Activated naive CD4-positive, alpha-beta T cell treated with anti-CD3 and anti-CD28 coated beads for 36 hours (primary cell): ENCODE results near the gene SENP2. TPM values are rescaled to one million over a fixed set of nuclear protein-coding genes. Genes with fewer than 3 reads are reported as not detected.
"Not testable (repeated sequence)": the region's sequence is repeated elsewhere in the genome, so short reads cannot be mapped to it uniquely, and the experiment has no call there.

Experiments
- CTCF ChIA-PET: fragments of 350-600 bp; sonication (Branson Sonifier 250); formaldehyde crosslinking; loops from one replicate; lab custom pipeline; 2021; ENCODE audit warnings: antibody characterized with exemption; lab: Charles Lee
- DNase-seq: peaks from one replicate; pipeline ENCODE4 v3.0.0-alpha.2; 2020
- H3K27ac Mint-ChIP-seq: one replicate; pipeline ENCODE4 v1.8.0; 2021; ENCODE audit warnings: mild to moderate bottlenecking, mixed read lengths
- H3K27me3 Mint-ChIP-seq: one replicate; pipeline ENCODE4 v1.8.0; 2021; ENCODE audit warnings: low read depth, mixed read lengths
- H3K36me3 Mint-ChIP-seq: one replicate; pipeline ENCODE4 v1.8.0; 2021; ENCODE audit warnings: low read depth, mixed read lengths
- H3K4me1 Mint-ChIP-seq: one replicate; pipeline ENCODE4 v1.8.0; 2021; ENCODE audit warnings: low read depth, mixed read lengths
- H3K4me3 Mint-ChIP-seq: one replicate; pipeline ENCODE4 v1.8.0; 2021; ENCODE audit warnings: mild to moderate bottlenecking, moderate library complexity, mixed read lengths
- H3K9me3 Mint-ChIP-seq: one replicate; pipeline ENCODE4 v1.8.0; 2021; ENCODE audit warnings: mixed read lengths
- intact Hi-C: fragments of 100-400 bp; cut with micrococcal nuclease; formaldehyde crosslinking; loops from one replicate; pipeline ENCODE4 v1.15.1; 2023
- total RNA-seq, 2 experiments: library from RNA; stranded (reverse); gene quantifications; one replicate each; pipeline ENCODE4 v1.2.3, GENCODE V29; 2021

The SENP2 gene
- total RNA-seq, 2 experiments from 2014 or later = 19.4 to 25.0 TPM

- Mint-ChIP-seq H3K27ac (no peak overlapping the region), H3K4me1 (no peaks in the 10 kb centered on the region), H3K4me3 (no peak overlapping the region), H3K9me3 (no peaks in the 10 kb centered on the region), H3K36me3 (no peaks in the 10 kb centered on the region), H3K27me3 (no peaks in the 10 kb centered on the region)
- intact Hi-C loops = no loop called here
- no peak for DNase-seq
- CTCF ChIA-PET = interaction anchor here (0.6 to 1.0 kb wide), 2 partner anchors 10 to 1495 kb away, joined by 3 to 4 read pairs; no protein-coding TSS in a partner anchor
Observed at GRCh38 chr3:185653949-185654757, 68.1 kb downstream of the SENP2 start.

- Mint-ChIP-seq H3K27ac (no peak overlapping the region), H3K9me3 (no peaks in the 10 kb centered on the region), H3K36me3 (no peaks in the 10 kb centered on the region), H3K4me1 (no peaks in the 10 kb centered on the region), H3K27me3 (no peaks in the 10 kb centered on the region), H3K4me3 (no peak overlapping the region)
- DNase-seq = no peak
- intact Hi-C loops = no loop called here
- CTCF ChIA-PET = no interaction called here
Observed at GRCh38 chr3:185654758-185655145, 68.7 kb downstream of the SENP2 start.

GRCh38 chr3:185655426-185656320, 69.6 kb downstream of the SENP2 start:
- CTCF ChIA-PET = interaction anchor here (0.7 to 0.9 kb wide), 2 partner anchors 81 to 113 kb away, joined by 3 read pairs; no protein-coding TSS in a partner anchor
- intact Hi-C loops = no loop called here
- Mint-ChIP-seq H3K9me3 (no peaks in the 10 kb centered on the region), H3K4me1 (no peaks in the 10 kb centered on the region), H3K4me3 (no peak overlapping the region), H3K36me3 (no peaks in the 10 kb centered on the region), H3K27me3 (no peaks in the 10 kb centered on the region), H3K27ac (no peak overlapping the region)
- DNase-seq = no peak

GRCh38 chr3:185656321-185656840, 70.3 kb downstream of the SENP2 start:
- no peak for DNase-seq
- CTCF ChIA-PET = interaction anchor here (0.7 to 0.9 kb wide), 2 partner anchors 82 to 112 kb away, joined by 3 read pairs; no protein-coding TSS in a partner anchor
- H3K27me3 Mint-ChIP-seq = no peaks in the 10 kb centered on the region
- no peak overlapping the region for H3K27ac Mint-ChIP-seq
- H3K9me3 Mint-ChIP-seq = no peaks in the 10 kb centered on the region
- intact Hi-C loops = no loop called here
- no peak overlapping the region for H3K4me3 Mint-ChIP-seq
- no peaks in the 10 kb centered on the region for H3K36me3 Mint-ChIP-seq
- H3K4me1 Mint-ChIP-seq = no peaks in the 10 kb centered on the region

GRCh38 chr3:185657211-185657610, 71.1 kb downstream of the SENP2 start:
- H3K4me3 Mint-ChIP-seq = no peak overlapping the region
- CTCF ChIA-PET = no interaction called here
- no peak for DNase-seq
- H3K27me3 Mint-ChIP-seq = peaks cover 4% of the 10 kb centered on the region
- intact Hi-C loops = no loop called here
- H3K27ac Mint-ChIP-seq = no peak overlapping the region
- no peaks in the 10 kb centered on the region for H3K4me1 Mint-ChIP-seq
- no peaks in the 10 kb centered on the region for H3K36me3 Mint-ChIP-seq
- H3K9me3 Mint-ChIP-seq = no peaks in the 10 kb centered on the region

- CTCF ChIA-PET = interaction anchor here (0.7 to 6.0 kb wide), 3 partner anchors 88 to 212 kb away, joined by 4 to 91 read pairs (median 11); no protein-coding TSS in a partner anchor
Observed at GRCh38 chr3:185657691-185658503, 71.8 kb downstream of the SENP2 start.

GRCh38 chr3:185658504-185658912, 72.4 kb downstream of the SENP2 start:
- Mint-ChIP-seq H3K27me3 (peaks cover 4% of the 10 kb centered on the region), H3K9me3 (no peaks in the 10 kb centered on the region), H3K27ac (no peak overlapping the region), H3K4me3 (no peak overlapping the region), H3K4me1 (no peaks in the 10 kb centered on the region), H3K36me3 (no peaks in the 10 kb centered on the region)
- CTCF ChIA-PET = interaction anchor here (0.7 to 6.0 kb wide), 6 partner anchors 88 to 958 kb away, joined by 3 to 91 read pairs (median 8); no protein-coding TSS in a partner anchor
- intact Hi-C loops = no loop called here
- DNase-seq = no peak

More at GRCh38 chr3:185657691-185658503, 71.8 kb downstream of the SENP2 start:
- no peaks in the 10 kb centered on the region for H3K36me3 Mint-ChIP-seq
- H3K27ac Mint-ChIP-seq = no peak overlapping the region
- H3K27me3 Mint-ChIP-seq = peaks cover 4% of the 10 kb centered on the region
- no peaks in the 10 kb centered on the region for H3K9me3 Mint-ChIP-seq
- intact Hi-C loops = no loop called here
- no peak overlapping the region for H3K4me3 Mint-ChIP-seq
- DNase-seq = no peak
- H3K4me1 Mint-ChIP-seq = no peaks in the 10 kb centered on the region

GRCh38 chr3:185658943-185659342, 72.8 kb downstream of the SENP2 start:
- H3K4me3 Mint-ChIP-seq = no peak overlapping the region
- peaks cover 4% of the 10 kb centered on the region for H3K27me3 Mint-ChIP-seq
- no peak for DNase-seq
- intact Hi-C loops = no loop called here
- CTCF ChIA-PET = interaction anchor here (0.7 to 6.0 kb wide), 8 partner anchors 40 to 958 kb away, joined by 3 to 91 read pairs (median 6); no protein-coding TSS in a partner anchor
- no peaks in the 10 kb centered on the region for H3K9me3 Mint-ChIP-seq
- H3K4me1 Mint-ChIP-seq = no peaks in the 10 kb centered on the region
- no peak overlapping the region for H3K27ac Mint-ChIP-seq
- H3K36me3 Mint-ChIP-seq = no peaks in the 10 kb centered on the region

GRCh38 chr3:185659942-185660921, 74.1 kb downstream of the SENP2 start:
- intact Hi-C loops = loop anchor here (1.0 to 5.0 kb wide), 5 partner anchors 108 to 957 kb away; partner anchors contain the start of gene CRYGS
- no peaks in the 10 kb centered on the region for H3K36me3 Mint-ChIP-seq
- CTCF ChIA-PET = interaction anchor here (0.5 to 6.0 kb wide), 54 partner anchors 8 to 1224 kb away, joined by 3 to 91 read pairs (median 5); no protein-coding TSS in a partner anchor
- no peak overlapping the region for H3K4me3 Mint-ChIP-seq
- no peaks in the 10 kb centered on the region for H3K9me3 Mint-ChIP-seq
- DNase-seq = peak; percentile 85
- peaks cover 7% of the 10 kb centered on the region for H3K27me3 Mint-ChIP-seq
- no peaks in the 10 kb centered on the region for H3K4me1 Mint-ChIP-seq
- H3K27ac Mint-ChIP-seq = no peak overlapping the region

- not testable (repeated sequence) for H3K36me3 Mint-ChIP-seq, H3K9me3 Mint-ChIP-seq, H3K27me3 Mint-ChIP-seq, DNase-seq, H3K4me3 Mint-ChIP-seq, H3K27ac Mint-ChIP-seq, H3K4me1 Mint-ChIP-seq
- intact Hi-C loops = loop anchor here (2.0 to 5.0 kb wide), 3 partner anchors 316 to 881 kb away; partner anchors contain the start of gene CRYGS
- CTCF ChIA-PET = interaction anchor here (0.6 to 6.0 kb wide), 23 partner anchors 9 to 956 kb away, joined by 3 to 91 read pairs (median 6); no protein-coding TSS in a partner anchor
Observed at GRCh38 chr3:185661296-185661695, 75.2 kb downstream of the SENP2 start.
